K562 (cell line): Measurements from ENCODE around the gene RARG. TPM values are rescaled to one million over a fixed set of nuclear protein-coding genes. Genes with fewer than 3 reads are reported as not detected.

Experiments used
- polyA plus RNA-seq, 8 experiments: library from polyadenylated mRNA; depleted of rRNA in 4 of 8; stranded (reverse) in 5 of 8; unstranded in 3 of 8; fragments of >200 nt; fragmentation: Nextera tagmentation in 2 of 8; fragmentation: Illumina TruSeq in 1 of 8; extraction: Ambion mirVana in 2 of 8; extraction: Trizol in 1 of 8; gene quantifications; 2 replicates each; pipeline versions ENCODE4 v1.2.1 to v1.2.3, GENCODE V29; 2011 to 2014; ENCODE audit warnings: inconsistent platforms in 1 of 8, missing spikeins in 1 of 8
- total RNA-seq, 7 experiments: library from RNA; depleted of rRNA in 6 of 7; stranded (reverse); fragments of >200 nt in 6 of 7; fragmentation: Illumina TruSeq in 2 of 7; extraction: Trizol in 2 of 7; gene quantifications; 2 replicates each; pipeline versions ENCODE4 v1.2.1 to v1.2.3, GENCODE V29; 2011 to 2021; ENCODE audit warnings: low replicate concordance in 1 of 7

Gene RARG
- total and polyA plus RNA-seq, 9 of the 15 experiments (the other 6 are each of a cell fraction or from before 2014, with no cell fraction given): 0.18 to 7.6 (median 3.8) TPM

Other genes with a start within 250 kb of the RARG start
Only the 7 nearest of the 17 such genes appear.
- gene ZNF740, start 51.5 kb downstream of the RARG start, total RNA-seq (2014; rRNA removed): 15.1 and 16.1 TPM in 2 replicates
- gene ZNF740, start 51.5 kb downstream of the RARG start, total RNA-seq (2014; rRNA removed; fragmentation: Illumina TruSeq; extraction: Trizol): 18.6 and 19.9 TPM in 2 replicates
- gene ZNF740, start 51.5 kb downstream of the RARG start, total RNA-seq (2015; rRNA removed; fragmentation: Illumina TruSeq; extraction: Trizol): 13.3 and 13.6 TPM in 2 replicates
- gene ZNF740, start 51.5 kb downstream of the RARG start, total RNA-seq (2021): 39.6 and 46.4 TPM in 2 replicates
- 33.1 and 34.9 TPM in 2 replicates for gene ZNF740, start 51.5 kb downstream of the RARG start, polyA plus RNA-seq (2011; rRNA removed)
- gene ZNF740, start 51.5 kb downstream of the RARG start, polyA plus RNA-seq (2014; fragmentation: Illumina TruSeq; extraction: Trizol): 19.2 and 21.0 TPM in 2 replicates
- gene ZNF740, start 51.5 kb downstream of the RARG start, polyA plus RNA-seq (2014; fragmentation: Nextera tagmentation; extraction: Ambion mirVana): 1 to 10 TPM in 1 of 2 experiments, under 1 TPM in 1; 0.57 to 1.4 TPM
- gene ZNF740, start 51.5 kb downstream of the RARG start, polyA plus RNA-seq (2014; rRNA removed): 20.6 and 22.1 TPM in 2 replicates
- 8.1 and 8.5 TPM in 2 replicates for gene CSAD, start 51.3 kb downstream of the RARG start, total RNA-seq (2014; rRNA removed)
- 5.7 and 8.1 TPM in 2 replicates for gene CSAD, start 51.3 kb downstream of the RARG start, total RNA-seq (2014; rRNA removed; fragmentation: Illumina TruSeq; extraction: Trizol)
- gene CSAD, start 51.3 kb downstream of the RARG start, total RNA-seq (2015; rRNA removed; fragmentation: Illumina TruSeq; extraction: Trizol): 6.7 and 7.0 TPM in 2 replicates
- gene CSAD, start 51.3 kb downstream of the RARG start, total RNA-seq (2021): 10.3 and 10.9 TPM in 2 replicates
- 19.6 and 26.6 TPM in 2 replicates for gene CSAD, start 51.3 kb downstream of the RARG start, polyA plus RNA-seq (2011; rRNA removed)
- gene CSAD, start 51.3 kb downstream of the RARG start, polyA plus RNA-seq (2014; fragmentation: Illumina TruSeq; extraction: Trizol): 11.1 and 16.8 TPM in 2 replicates
- 1 to 10 TPM; 1.8 to 2.4 TPM for gene CSAD, start 51.3 kb downstream of the RARG start, polyA plus RNA-seq (2014; fragmentation: Nextera tagmentation; extraction: Ambion mirVana)
- 17.1 TPM in 2 replicates for gene CSAD, start 51.3 kb downstream of the RARG start, polyA plus RNA-seq (2014; rRNA removed)
- 1.3 and 1.9 TPM in 2 replicates for gene ITGB7, start 25.0 kb downstream of the RARG start, total RNA-seq (2014; rRNA removed)
- 0.41 and 0.55 TPM in 2 replicates for gene ITGB7, start 25.0 kb downstream of the RARG start, total RNA-seq (2014; rRNA removed; fragmentation: Illumina TruSeq; extraction: Trizol)
- gene ITGB7, start 25.0 kb downstream of the RARG start, total RNA-seq (2015; rRNA removed; fragmentation: Illumina TruSeq; extraction: Trizol): 0.54 and 0.64 TPM in 2 replicates
- 2.0 and 3.5 TPM in 2 replicates for gene ITGB7, start 25.0 kb downstream of the RARG start, total RNA-seq (2021)
- 0.98 and 1.5 TPM in 2 replicates for gene ITGB7, start 25.0 kb downstream of the RARG start, polyA plus RNA-seq (2011; rRNA removed)
- 0.57 and 0.67 TPM in 2 replicates for gene ITGB7, start 25.0 kb downstream of the RARG start, polyA plus RNA-seq (2014; fragmentation: Illumina TruSeq; extraction: Trizol)
- gene ITGB7, start 25.0 kb downstream of the RARG start, polyA plus RNA-seq (2014; fragmentation: Nextera tagmentation; extraction: Ambion mirVana): under 1 TPM; 0.06 to 0.10 TPM
- 1.2 and 1.9 TPM in 2 replicates for gene ITGB7, start 25.0 kb downstream of the RARG start, polyA plus RNA-seq (2014; rRNA removed)
- gene ESPL1, start 36.1 kb upstream of the RARG start, total RNA-seq (2014; rRNA removed): 18.7 and 22.9 TPM in 2 replicates
- gene ESPL1, start 36.1 kb upstream of the RARG start, total RNA-seq (2014; rRNA removed; fragmentation: Illumina TruSeq; extraction: Trizol): 8.8 and 10.3 TPM in 2 replicates
- gene ESPL1, start 36.1 kb upstream of the RARG start, total RNA-seq (2015; rRNA removed; fragmentation: Illumina TruSeq; extraction: Trizol): 18.8 and 19.0 TPM in 2 replicates
- 47.9 and 55.0 TPM in 2 replicates for gene ESPL1, start 36.1 kb upstream of the RARG start, total RNA-seq (2021)
- gene ESPL1, start 36.1 kb upstream of the RARG start, polyA plus RNA-seq (2011; rRNA removed): 17.3 and 26.6 TPM in 2 replicates
- 29.0 and 29.5 TPM in 2 replicates for gene ESPL1, start 36.1 kb upstream of the RARG start, polyA plus RNA-seq (2014; fragmentation: Illumina TruSeq; extraction: Trizol)
- gene ESPL1, start 36.1 kb upstream of the RARG start, polyA plus RNA-seq (2014; fragmentation: Nextera tagmentation; extraction: Ambion mirVana): 1 to 10 TPM; 1.2 to 1.6 TPM
- gene ESPL1, start 36.1 kb upstream of the RARG start, polyA plus RNA-seq (2014; rRNA removed): 19.4 and 23.9 TPM in 2 replicates
- gene PFDN5, start 63.3 kb upstream of the RARG start, total RNA-seq (2014; rRNA removed): 395 and 475 TPM in 2 replicates
- 742 and 748 TPM in 2 replicates for gene PFDN5, start 63.3 kb upstream of the RARG start, total RNA-seq (2014; rRNA removed; fragmentation: Illumina TruSeq; extraction: Trizol)
- gene PFDN5, start 63.3 kb upstream of the RARG start, total RNA-seq (2015; rRNA removed; fragmentation: Illumina TruSeq; extraction: Trizol): 576 and 603 TPM in 2 replicates
- 361 and 366 TPM in 2 replicates for gene PFDN5, start 63.3 kb upstream of the RARG start, total RNA-seq (2021)
- 988 and 1,156 TPM in 2 replicates for gene PFDN5, start 63.3 kb upstream of the RARG start, polyA plus RNA-seq (2011; rRNA removed)
- 540 and 563 TPM in 2 replicates for gene PFDN5, start 63.3 kb upstream of the RARG start, polyA plus RNA-seq (2014; fragmentation: Illumina TruSeq; extraction: Trizol)
- gene PFDN5, start 63.3 kb upstream of the RARG start, polyA plus RNA-seq (2014; fragmentation: Nextera tagmentation; extraction: Ambion mirVana): 1,000 to 10,000 TPM; 1,505 to 1,636 TPM
- gene PFDN5, start 63.3 kb upstream of the RARG start, polyA plus RNA-seq (2014; rRNA removed): 707 and 867 TPM in 2 replicates
- gene MYG1, start 67.5 kb upstream of the RARG start, total RNA-seq (2014; rRNA removed): 1.8 and 2.9 TPM in 2 replicates
- gene MYG1, start 67.5 kb upstream of the RARG start, total RNA-seq (2014; rRNA removed; fragmentation: Illumina TruSeq; extraction: Trizol): 0.86 and 1.1 TPM in 2 replicates
- gene MYG1, start 67.5 kb upstream of the RARG start, total RNA-seq (2015; rRNA removed; fragmentation: Illumina TruSeq; extraction: Trizol): 3.0 and 3.3 TPM in 2 replicates
- gene MYG1, start 67.5 kb upstream of the RARG start, total RNA-seq (2021): 3.9 and 4.6 TPM in 2 replicates
- gene MYG1, start 67.5 kb upstream of the RARG start, polyA plus RNA-seq (2011; rRNA removed): 3.0 and 7.2 TPM in 2 replicates
- gene MYG1, start 67.5 kb upstream of the RARG start, polyA plus RNA-seq (2014; fragmentation: Illumina TruSeq; extraction: Trizol): 1.7 and 2.1 TPM in 2 replicates
- 1 to 10 TPM in 1 of 2 experiments, under 1 TPM in 1; 0.45 to 1.3 TPM for gene MYG1, start 67.5 kb upstream of the RARG start, polyA plus RNA-seq (2014; fragmentation: Nextera tagmentation; extraction: Ambion mirVana)
- 4.9 and 5.6 TPM in 2 replicates for gene MYG1, start 67.5 kb upstream of the RARG start, polyA plus RNA-seq (2014; rRNA removed)
- 81.8 and 106 TPM in 2 replicates for gene AAAS, start 89.4 kb upstream of the RARG start, total RNA-seq (2014; rRNA removed)
- 45.1 and 51.9 TPM in 2 replicates for gene AAAS, start 89.4 kb upstream of the RARG start, total RNA-seq (2014; rRNA removed; fragmentation: Illumina TruSeq; extraction: Trizol)
- 79.8 and 81.1 TPM in 2 replicates for gene AAAS, start 89.4 kb upstream of the RARG start, total RNA-seq (2015; rRNA removed; fragmentation: Illumina TruSeq; extraction: Trizol)
- 103 and 106 TPM in 2 replicates for gene AAAS, start 89.4 kb upstream of the RARG start, total RNA-seq (2021)
- gene AAAS, start 89.4 kb upstream of the RARG start, polyA plus RNA-seq (2011; rRNA removed): 80.5 and 110 TPM in 2 replicates
- 99.6 and 119 TPM in 2 replicates for gene AAAS, start 89.4 kb upstream of the RARG start, polyA plus RNA-seq (2014; fragmentation: Illumina TruSeq; extraction: Trizol)
- gene AAAS, start 89.4 kb upstream of the RARG start, polyA plus RNA-seq (2014; fragmentation: Nextera tagmentation; extraction: Ambion mirVana): 100 to 1,000 TPM; 124 to 157 TPM
- gene AAAS, start 89.4 kb upstream of the RARG start, polyA plus RNA-seq (2014; rRNA removed): 95.9 and 103 TPM in 2 replicates